Neutrophil (primary cell): ENCODE results near the gene CATSPER1.
A peak's percentile ranks its signal among the peaks of the same experiment; 100 is the strongest.

Experiments
- H3K27ac ChIP-seq: fragments of 200-600 bp; sonication (generic); 2 replicates; pipeline ENCODE4 v1.5.1; 2016; ENCODE audit warnings: mild to moderate bottlenecking, moderate library complexity
- H3K27me3 ChIP-seq: fragments of 200-600 bp; sonication (generic); 2 replicates; pipeline ENCODE4 v1.6.0; 2016; ENCODE audit warnings: mild to moderate bottlenecking
- H3K36me3 ChIP-seq: fragments of 200-600 bp; sonication (generic); 2 replicates; pipeline ENCODE4 v1.5.1; 2017
- H3K4me1 ChIP-seq, 2 experiments: fragments of 200-600 bp in 1 of 2; sonication (generic) in 1 of 2; 1 replicate in 1 of 2; 2 replicates in 1 of 2; pipeline versions ENCODE4 v1.5.1 to v1.6.1; 2013 to 2016; ENCODE audit warnings: low read depth in 1 of 2, low read length in 1 of 2, mild to moderate bottlenecking in 1 of 2, moderate library complexity in 1 of 2; ENCODE audit not compliant: control insufficient read depth in 1 of 2, insufficient read depth in 1 of 2
- H3K4me3 ChIP-seq, 2 experiments: fragments of 200-600 bp in 1 of 2; sonication (generic) in 1 of 2; 1 replicate in 1 of 2; 2 replicates in 1 of 2; pipeline ENCODE4 v1.5.1; 2013 to 2016; ENCODE audit warnings: low read depth in 1 of 2, low read length in 1 of 2, mild to moderate bottlenecking in 1 of 2, moderate library complexity in 1 of 2
- H3K9me3 ChIP-seq: fragments of 200-600 bp; sonication (generic); 2 replicates; pipeline ENCODE4 v1.5.1; 2016
- TF ChIP-seq, protein P1 (sequence below): fragments of 200-600 bp; sonication (generic); IDR thresholded peaks from 2 replicates; pipeline ENCODE4 v1.5.1; 2016; ENCODE audit warnings: antibody characterized with exemption

The CATSPER1 gene

DNA sequence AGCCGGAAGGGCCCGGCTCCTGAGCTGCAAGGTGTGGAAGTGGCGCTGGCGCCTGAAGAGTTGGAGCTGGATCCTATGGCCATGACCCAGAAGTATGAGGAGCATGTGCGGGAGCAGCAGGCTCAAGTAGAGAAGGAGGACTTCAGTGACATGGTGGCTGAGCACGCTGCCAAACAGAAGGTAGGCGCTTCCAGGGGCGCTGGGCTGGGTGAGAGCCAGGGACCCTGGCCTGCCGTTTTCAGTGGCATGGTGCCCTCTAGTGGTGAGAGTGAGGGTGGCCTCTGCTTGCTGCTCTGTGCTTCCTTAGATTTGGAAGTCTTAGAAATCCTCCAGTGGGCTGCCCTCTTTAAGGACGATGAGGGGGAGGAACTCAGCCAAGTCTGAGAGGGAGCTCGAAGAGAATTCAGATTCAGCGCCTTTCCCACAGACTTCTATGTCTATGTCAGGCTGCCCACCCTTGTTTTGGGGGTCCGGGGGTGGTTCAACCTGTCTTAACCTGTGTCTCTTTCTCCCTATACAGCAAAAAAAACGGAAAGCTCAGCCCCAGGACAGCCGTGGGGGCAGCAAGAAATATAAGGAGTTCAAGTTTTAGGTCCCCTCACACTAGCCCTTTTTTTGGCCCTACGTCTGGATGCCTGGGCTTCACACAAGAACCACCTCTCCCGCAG, 42.0 kb upstream of the CATSPER1 start:
- peak overlapping the region; percentile 99 for H3K27ac ChIP-seq
- TF ChIP-seq, protein P1, sequence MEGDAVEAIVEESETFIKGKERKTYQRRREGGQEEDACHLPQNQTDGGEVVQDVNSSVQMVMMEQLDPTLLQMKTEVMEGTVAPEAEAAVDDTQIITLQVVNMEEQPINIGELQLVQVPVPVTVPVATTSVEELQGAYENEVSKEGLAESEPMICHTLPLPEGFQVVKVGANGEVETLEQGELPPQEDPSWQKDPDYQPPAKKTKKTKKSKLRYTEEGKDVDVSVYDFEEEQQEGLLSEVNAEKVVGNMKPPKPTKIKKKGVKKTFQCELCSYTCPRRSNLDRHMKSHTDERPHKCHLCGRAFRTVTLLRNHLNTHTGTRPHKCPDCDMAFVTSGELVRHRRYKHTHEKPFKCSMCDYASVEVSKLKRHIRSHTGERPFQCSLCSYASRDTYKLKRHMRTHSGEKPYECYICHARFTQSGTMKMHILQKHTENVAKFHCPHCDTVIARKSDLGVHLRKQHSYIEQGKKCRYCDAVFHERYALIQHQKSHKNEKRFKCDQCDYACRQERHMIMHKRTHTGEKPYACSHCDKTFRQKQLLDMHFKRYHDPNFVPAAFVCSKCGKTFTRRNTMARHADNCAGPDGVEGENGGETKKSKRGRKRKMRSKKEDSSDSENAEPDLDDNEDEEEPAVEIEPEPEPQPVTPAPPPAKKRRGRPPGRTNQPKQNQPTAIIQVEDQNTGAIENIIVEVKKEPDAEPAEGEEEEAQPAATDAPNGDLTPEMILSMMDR: peak; percentile 90
- no peaks in the 10 kb centered on the region for H3K9me3 ChIP-seq
- peaks cover 44% of the 10 kb centered on the region for H3K36me3 ChIP-seq
- peak overlapping the region in 1 of 2 experiments; percentile 78 for H3K4me3 ChIP-seq
- no peaks in the 10 kb centered on the region for H3K27me3 ChIP-seq
- H3K4me1 ChIP-seq: peaks cover 40 to 42% of the 10 kb centered on the region in 2 experiments

DNA sequence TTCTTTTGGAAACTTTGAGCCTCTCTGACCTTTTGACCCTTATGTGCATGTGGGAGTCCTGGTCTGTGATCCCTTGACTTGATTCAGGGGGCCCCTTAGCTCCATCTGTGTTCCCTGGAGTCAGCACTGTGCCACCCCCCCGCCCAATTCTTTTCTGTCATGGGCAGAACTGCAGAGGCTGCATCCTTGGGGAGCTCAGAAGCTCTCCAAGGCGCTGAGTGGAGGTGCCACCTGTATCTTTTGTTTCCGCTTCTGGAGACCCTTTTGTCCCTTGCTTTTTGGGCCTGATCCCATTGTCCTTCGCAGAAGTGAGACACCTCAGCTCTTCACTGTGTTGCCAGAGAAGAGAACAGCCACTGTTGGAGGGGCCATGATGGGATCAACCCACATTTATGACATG, 41.4 kb upstream of the CATSPER1 start:
- H3K27ac ChIP-seq: peak overlapping the region; percentile 99
- H3K9me3 ChIP-seq: no peaks in the 10 kb centered on the region
- H3K27me3 ChIP-seq: no peaks in the 10 kb centered on the region
- TF ChIP-seq, protein P1: no peak
- peak overlapping the region in 1 of 2 experiments; percentile 78 for H3K4me3 ChIP-seq
- H3K36me3 ChIP-seq: peaks cover 50% of the 10 kb centered on the region
- H3K4me1 ChIP-seq: peaks cover 36 to 39% of the 10 kb centered on the region in 2 experiments

DNA sequence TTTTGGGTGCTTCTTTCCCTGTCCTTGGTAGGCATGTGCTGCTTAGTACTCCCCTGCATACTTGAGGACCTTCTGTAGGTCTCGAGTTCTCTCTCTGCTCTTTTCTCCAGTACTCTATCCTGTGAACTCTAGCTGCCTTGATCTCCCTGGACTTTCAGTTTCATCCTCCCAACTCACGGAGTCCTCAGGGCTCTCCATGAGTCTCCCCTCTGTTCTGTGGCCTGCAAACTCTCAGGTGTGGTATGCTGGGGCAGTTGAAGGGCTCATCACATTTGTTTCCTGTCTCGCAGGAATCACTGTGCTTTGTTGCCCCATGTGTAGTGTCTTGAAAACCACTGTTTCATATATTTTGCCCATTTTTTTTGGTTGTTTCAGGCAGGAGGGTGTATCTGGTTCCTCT, 40.5 kb upstream of the CATSPER1 start:
- TF ChIP-seq, protein P1: no peak
- H3K27ac ChIP-seq: peak overlapping the region; percentile 22
- H3K4me1 ChIP-seq: peaks cover 27 to 30% of the 10 kb centered on the region in 2 experiments

DNA sequence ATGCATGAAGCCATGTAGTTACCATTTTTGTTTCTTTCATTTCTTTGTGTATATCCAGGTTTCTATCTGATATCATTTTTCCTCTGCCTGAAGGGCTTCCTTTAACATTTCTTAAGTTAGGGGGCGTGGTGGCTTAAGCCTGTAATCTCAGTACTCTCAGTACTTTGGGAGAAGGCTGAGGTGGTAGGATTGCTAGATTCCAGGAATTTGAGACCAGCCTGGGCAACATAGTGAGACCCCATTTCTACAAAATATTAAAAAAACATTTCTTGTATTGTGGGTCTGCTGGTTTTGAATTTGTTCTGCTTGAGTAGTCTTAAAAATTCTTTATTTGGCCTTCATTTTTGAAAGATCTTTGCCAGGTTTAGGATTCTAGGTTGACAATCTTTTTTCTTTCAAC, 38.3 kb upstream of the CATSPER1 start:
- no peak overlapping the region for H3K4me3 ChIP-seq
- H3K36me3 ChIP-seq: peaks cover 80% of the 10 kb centered on the region
- TF ChIP-seq, protein P1: no peak
- no peaks in the 10 kb centered on the region for H3K9me3 ChIP-seq
- no peak overlapping the region for H3K27ac ChIP-seq
- H3K4me1 ChIP-seq: peaks cover 17 to 19% of the 10 kb centered on the region in 2 experiments
- no peaks in the 10 kb centered on the region for H3K27me3 ChIP-seq

More for the DNA sequence above, 40.5 kb upstream of the CATSPER1 start:
- H3K4me3 ChIP-seq: no peak overlapping the region
- no peaks in the 10 kb centered on the region for H3K9me3 ChIP-seq
- H3K36me3 ChIP-seq: peaks cover 58% of the 10 kb centered on the region
- H3K27me3 ChIP-seq: no peaks in the 10 kb centered on the region

DNA sequence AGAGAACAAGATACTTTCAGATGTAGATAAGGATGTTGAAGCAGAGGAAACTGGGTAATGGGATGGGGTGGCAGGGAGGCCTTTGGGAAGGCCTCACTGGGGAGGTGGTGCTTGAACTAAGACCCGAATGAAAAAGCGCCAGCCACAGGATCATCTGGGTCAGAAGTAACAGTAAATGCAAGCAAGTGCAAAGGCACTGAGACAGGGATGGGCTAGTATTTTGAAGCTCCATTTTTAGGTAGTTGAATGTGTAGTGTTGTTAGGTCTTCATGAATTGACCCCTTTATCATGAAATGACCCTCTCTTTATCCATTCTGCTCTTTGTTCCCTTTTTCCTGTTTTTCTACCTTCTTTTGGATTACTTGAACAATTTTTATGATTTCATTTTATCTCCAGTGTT, 37.6 kb upstream of the CATSPER1 start:
- H3K4me1 ChIP-seq: peaks cover 11 to 12% of the 10 kb centered on the region in 2 experiments
- peaks cover 86% of the 10 kb centered on the region for H3K36me3 ChIP-seq
- no peak overlapping the region for H3K27ac ChIP-seq
- no peaks in the 10 kb centered on the region for H3K9me3 ChIP-seq
- no peak overlapping the region for H3K4me3 ChIP-seq
- TF ChIP-seq, protein P1: no peak
- H3K27me3 ChIP-seq: no peaks in the 10 kb centered on the region
